Common myeloid progenitor, CD34-positive (primary cell): ENCODE data around the gene MGLL.

Experiments used
- CTCF ChIA-PET: fragments of 350-600 bp; sonication (Branson Sonifier 250); formaldehyde crosslinking; loops from one replicate; lab custom pipeline; 2021; ENCODE audit warnings: antibody characterized with exemption; lab: Charles Lee
- POLR2A ChIA-PET: fragments of 350-600 bp; sonication (Branson Sonifier 250); formaldehyde crosslinking; loops from one replicate; lab custom pipeline; 2021; ENCODE audit warnings: antibody characterized with exemption; lab: Charles Lee
- DNase-seq, 3 donors: peaks; one replicate each; pipeline versions ENCODE4 v3.0.0 to v3.0.0-alpha.2; 2013
- H3K27ac ChIP-seq, 2 experiments: 1 replicate in 1 of 2; 2 replicates in 1 of 2; pipeline ENCODE4 v1.7.0; 2013; ENCODE audit warnings: inconsistent platforms in 2 of 2, low read length in 2 of 2, mild to moderate bottlenecking in 2 of 2, low read depth in 1 of 2, moderate library complexity in 1 of 2; ENCODE audit not compliant: severe bottlenecking in 2 of 2, insufficient read depth in 1 of 2, poor library complexity in 1 of 2
- H3K27me3 ChIP-seq, 5 experiments: replicated peaks in 2 of 5; 1 replicate in 3 of 5; 2 replicates in 2 of 5; pipeline versions ENCODE4 v1.6.1 to v1.7.0; 2013; ENCODE audit warnings: low read length in 4 of 5, mild to moderate bottlenecking in 2 of 5, moderate library complexity in 2 of 5, inconsistent platforms in 1 of 5; ENCODE audit not compliant: insufficient read depth in 5 of 5, control insufficient read depth in 4 of 5
- H3K36me3 ChIP-seq, 4 experiments: 1 replicate in 2 of 4; 2 replicates in 2 of 4; pipeline versions ENCODE4 v1.6.1 to v1.7.0; 2013; ENCODE audit warnings: low read length in 3 of 4, control low read depth in 1 of 4, mild to moderate bottlenecking in 1 of 4; ENCODE audit not compliant: control insufficient read depth in 4 of 4, insufficient read depth in 4 of 4
- H3K4me1 ChIP-seq, 4 experiments: 1 replicate in 3 of 4; 2 replicates in 1 of 4; pipeline versions ENCODE4 v1.6.1 to v1.7.1; 2013; ENCODE audit warnings: low read length in 3 of 4, mild to moderate bottlenecking in 3 of 4, control low read depth in 1 of 4, inconsistent platforms in 1 of 4, moderate library complexity in 1 of 4; ENCODE audit not compliant: control insufficient read depth in 4 of 4, insufficient read depth in 4 of 4; ENCODE audit errors: control extremely low read depth in 1 of 4
- H3K4me3 ChIP-seq, 7 experiments: 1 replicate in 4 of 7; 2 replicates in 3 of 7; pipeline versions ENCODE4 v1.5.1 to v1.7.0; 2013; ENCODE audit warnings: mild to moderate bottlenecking in 7 of 7, low read length in 6 of 7, moderate library complexity in 6 of 7, inconsistent platforms in 2 of 7, low read depth in 2 of 7, control low read depth in 1 of 7; ENCODE audit not compliant: insufficient read depth in 4 of 7, control insufficient read depth in 1 of 7; ENCODE audit errors: extremely low read depth in 1 of 7
- H3K9me3 ChIP-seq, 5 experiments: 1 replicate in 4 of 5; 2 replicates in 1 of 5; pipeline versions ENCODE4 v1.6.1 to v1.7.1; 2013; ENCODE audit warnings: low read length in 4 of 5, mild to moderate bottlenecking in 2 of 5, inconsistent platforms in 1 of 5, low read depth in 1 of 5, moderate library complexity in 1 of 5; ENCODE audit not compliant: control insufficient read depth in 4 of 5, insufficient read depth in 2 of 5; ENCODE audit errors: control extremely low read depth in 1 of 5
- WGBS: methylation state at CpG from one replicate; pipeline ENCODE4 v1.1.5; 2013; ENCODE audit not compliant: insufficient coverage; 5-methylcytosine and 5-hydroxymethylcytosine counted together

Gene MGLL

GRCh38 chr3:127784283-127784682 lies 38.0 kb downstream of the MGLL start:
- no peak for DNase-seq
- Histone ChIP-seq H3K36me3 (peaks cover 3 to 28% (median 24%) of the 10 kb centered on the region in 4 experiments), H3K27me3 (no peaks in the 10 kb centered on the region), H3K4me1 (peaks cover 3 to 68% (median 57%) of the 10 kb centered on the region in 4 experiments), H3K4me3 (no peak overlapping the region), H3K9me3 (no peaks in the 10 kb centered on the region), H3K27ac (no peak overlapping the region)
- CTCF ChIA-PET, result interaction anchor here (1.0 to 13.2 kb wide), 6 partner anchors 12 to 49 kb away, joined by 3 to 109 read pairs (median 5); partner anchors contain the start of gene MGLL
- WGBS, result 91% methylated on average over 1 of the region's 7 CpGs
- POLR2A ChIA-PET, result no interaction called here

- Histone ChIP-seq H3K4me3 (no peak overlapping the region), H3K36me3 (peaks cover 3 to 28% (median 24%) of the 10 kb centered on the region in 4 experiments), H3K27me3 (no peaks in the 10 kb centered on the region), H3K27ac (no peak overlapping the region), H3K9me3 (no peaks in the 10 kb centered on the region), H3K4me1 (peaks cover 3 to 63% (median 59%) of the 10 kb centered on the region in 4 experiments)
- ChIA-PET CTCF (interaction anchor here (1.0 to 13.2 kb wide), 6 partner anchors 15 to 50 kb away, joined by 3 to 109 read pairs (median 4); partner anchors contain the start of gene MGLL), POLR2A (no interaction called here)
- no peak for DNase-seq
- WGBS, result 93% methylated on average over 4 of the region's 4 CpGs
These were observed 38.6 kb downstream of the MGLL start for GRCh38 chr3:127783642-127784160.

- H3K4me3 ChIP-seq, result no peak overlapping the region
- WGBS, result 95% methylated on average over 8 of the region's 9 CpGs
- H3K27ac ChIP-seq, result no peak overlapping the region
- peaks cover 3 to 62% (median 59%) of the 10 kb centered on the region in 4 experiments for H3K4me1 ChIP-seq
- POLR2A ChIA-PET, result no interaction called here
- CTCF ChIA-PET, result interaction anchor here (0.9 to 13.2 kb wide), 6 partner anchors 15 to 50 kb away, joined by 3 to 109 read pairs (median 4); no protein-coding TSS in a partner anchor
- H3K9me3 ChIP-seq, result no peaks in the 10 kb centered on the region
- no peaks in the 10 kb centered on the region for H3K27me3 ChIP-seq
- DNase-seq, result no peak
- peaks cover 3 to 28% (median 25%) of the 10 kb centered on the region in 4 experiments for H3K36me3 ChIP-seq
These were observed 39.1 kb downstream of the MGLL start for GRCh38 chr3:127783166-127783565.

GRCh38 chr3:127781411-127782001 lies 40.8 kb downstream of the MGLL start:
- no peak for DNase-seq
- ChIA-PET POLR2A (interaction anchor here (1.2 kb wide), 1 partner anchor 19 kb away, joined by 3 read pairs; no protein-coding TSS in a partner anchor), CTCF (interaction anchor here (1.0 to 13.2 kb wide), 6 partner anchors 9 to 50 kb away, joined by 3 to 109 read pairs (median 10); no protein-coding TSS in a partner anchor)
- H3K36me3 ChIP-seq, result peaks cover 3 to 28% (median 21%) of the 10 kb centered on the region in 4 experiments
- peaks cover 3 to 55% (median 48%) of the 10 kb centered on the region in 4 experiments for H3K4me1 ChIP-seq
- WGBS, result 97% methylated on average over 10 of the region's 15 CpGs
- H3K4me3 ChIP-seq, result no peak overlapping the region
- no peak overlapping the region for H3K27ac ChIP-seq
- H3K9me3 ChIP-seq, result peaks cover 0 to 15% (median 4%) of the 10 kb centered on the region in 5 experiments
- no peaks in the 10 kb centered on the region for H3K27me3 ChIP-seq

- Histone ChIP-seq H3K27me3 (no peaks in the 10 kb centered on the region), H3K36me3 (peaks cover 3 to 28% (median 21%) of the 10 kb centered on the region in 4 experiments), H3K27ac (no peak overlapping the region), H3K9me3 (peaks cover 0 to 16% (median 4%) of the 10 kb centered on the region in 5 experiments), H3K4me1 (peaks cover 3 to 55% (median 48%) of the 10 kb centered on the region in 4 experiments), H3K4me3 (no peak overlapping the region)
- DNase-seq, result no peak
- ChIA-PET POLR2A (interaction anchor here (1.2 kb wide), 1 partner anchor 18 kb away, joined by 3 read pairs; no protein-coding TSS in a partner anchor), CTCF (interaction anchor here (1.3 to 4.9 kb wide), 4 partner anchors 10 to 31 kb away, joined by 3 to 29 read pairs (median 10); no protein-coding TSS in a partner anchor)
- WGBS, result 96% methylated on average over 6 of the region's 8 CpGs
These were observed 41.5 kb downstream of the MGLL start for GRCh38 chr3:127780536-127781400.

- DNase-seq, result peak; percentile 59 to 89 (median 70)
- WGBS, result 0% methylated on average over 1 of the region's 3 CpGs
- peak overlapping the region in 2 of 7 experiments; percentile 24 to 25 for H3K4me3 ChIP-seq
- POLR2A ChIA-PET, result no interaction called here
- H3K27ac ChIP-seq, result peak overlapping the region in 1 of 2 experiments; percentile 36
- peaks cover 0 to 16% (median 4%) of the 10 kb centered on the region in 5 experiments for H3K9me3 ChIP-seq
- H3K36me3 ChIP-seq, result peaks cover 3 to 28% (median 21%) of the 10 kb centered on the region in 4 experiments
- H3K4me1 ChIP-seq, result peaks cover 3 to 55% (median 48%) of the 10 kb centered on the region in 4 experiments
- CTCF ChIA-PET, result interaction anchor here (1.2 to 4.9 kb wide), 5 partner anchors 11 to 52 kb away, joined by 3 to 29 read pairs (median 4); no protein-coding TSS in a partner anchor
- H3K27me3 ChIP-seq, result no peaks in the 10 kb centered on the region
These were observed 42.6 kb downstream of the MGLL start for GRCh38 chr3:127779747-127780146.
